Right cardiac atrium (tissue), 5 donors: ENCODE measurements around the gene HACE1. TPM values are rescaled to one million over a fixed set of nuclear protein-coding genes. Genes with fewer than 3 reads are reported as not detected.
"Not testable (repeated sequence)": the region's sequence is repeated elsewhere in the genome, so short reads cannot be mapped to it uniquely, and the experiment has no call there.

Source experiments
- ATAC-seq, 2 donors: fragments of 200-7000 bp; cut with Tn5 transposase; one replicate each; pipeline versions ENCODE4 v1.8.0 to v1.9.1; 2020; ENCODE audit warnings: moderate library complexity in 2 of 2, mild to moderate bottlenecking in 1 of 2
- DNase-seq, 3 donors: peaks; one replicate each; pipeline ENCODE4 v3.0.0-alpha.2; 2020
- H3K27ac ChIP-seq: one replicate; pipeline ENCODE4 v1.5.1; 2013; ENCODE audit warnings: mild to moderate bottlenecking, low read length, control low read depth, moderate library complexity
- H3K27me3 ChIP-seq: one replicate; pipeline ENCODE4 v1.6.1; 2013; ENCODE audit not compliant: control insufficient read depth, insufficient read depth
- H3K4me1 ChIP-seq: one replicate; pipeline ENCODE4 v1.6.1; 2013; ENCODE audit warnings: low read length; ENCODE audit not compliant: control insufficient read depth, insufficient read depth
- H3K4me3 ChIP-seq: one replicate; pipeline ENCODE4 v1.5.1; 2013; ENCODE audit warnings: low read length, control low read depth
- H3K9me3 ChIP-seq: one replicate; pipeline ENCODE4 v1.6.1; 2013; ENCODE audit warnings: low read length; ENCODE audit not compliant: control insufficient read depth
- WGBS: extraction: QIAGEN DNeasy Blood & Tissue Kit; methylation state at CpG from one replicate; pipeline ENCODE4 v1.1.7; 2013; 5-methylcytosine and 5-hydroxymethylcytosine counted together
- intact Hi-C, 4 donors: fragments of 100-400 bp; cut with DNase I; formaldehyde crosslinking; loops; one replicate each; pipeline versions ENCODE4 v1.11.0 to v1.14.0; 2022 to 2023
- polyA plus RNA-seq: library from polyadenylated mRNA; stranded (reverse); fragments of 200-250 nt; gene quantifications from one replicate; pipeline ENCODE4 v1.2.3, GENCODE V29; 2013
- total RNA-seq, 4 donors: library from RNA; stranded (reverse); fragmentation: NEBNext Ultra II Directional; extraction: Animal tissue kit (Norgen Biotek cat#: 25700); gene quantifications; one replicate each; pipeline ENCODE4 v1.2.1, GENCODE V29; 2021
- donor health status: healthy with polysubstance abuse.
- donor health status: DM: no; HTN: yes; CAD: no.
- donor health status: DM: no; HTN: no; CAD: no.
- donor health status: DM: no; HTN: yes; CAD: no; lungs with severe emphysema.
- donor health status: DM: yes; HTN: yes; CAD: no.

HACE1 gene
- total and polyA plus RNA-seq, 5 donors: 3.9 to 9.7 (median 8.5) TPM

DNA sequence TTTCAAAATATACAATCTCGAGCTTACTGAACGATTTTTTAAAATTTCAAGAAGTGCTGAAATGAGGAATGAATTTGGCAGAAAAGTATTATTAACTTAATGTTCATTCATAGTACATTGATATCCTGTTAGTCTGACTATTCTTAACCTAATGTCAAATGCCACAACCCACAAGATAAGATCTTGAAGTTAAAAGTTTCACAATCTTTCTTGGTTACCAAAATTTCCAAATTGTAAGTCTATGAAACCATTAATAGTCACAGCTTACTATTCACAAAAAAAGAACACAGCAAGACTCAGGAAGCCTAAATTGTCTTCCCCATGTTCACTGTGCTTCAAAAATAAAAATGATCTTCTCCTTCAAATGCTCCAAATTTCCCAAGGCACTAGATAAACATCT, 71.3 kb downstream of the HACE1 start:
- intact Hi-C loops: no loop called here
- 87% methylated on average over 2 of the region's 2 CpGs for WGBS
- ATAC-seq: no peak

DNA sequence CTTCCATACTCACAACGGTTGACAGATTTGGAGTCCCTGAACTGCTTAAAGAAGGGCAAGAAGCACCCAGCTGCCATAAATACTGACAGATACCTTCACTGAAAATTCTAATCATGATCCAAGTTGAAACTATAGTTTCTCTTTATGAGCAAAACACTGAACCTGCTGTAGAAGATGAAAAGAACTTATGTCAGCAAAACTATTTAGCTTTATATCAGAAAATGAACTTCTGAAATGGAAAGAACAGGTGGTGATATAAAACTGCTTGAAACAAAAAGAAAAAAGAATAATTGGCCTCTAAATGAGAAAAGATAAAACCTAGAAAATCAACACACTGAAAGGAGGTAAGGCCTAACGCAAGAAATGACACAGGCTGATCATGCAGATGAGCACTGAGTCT, 72.4 kb downstream of the HACE1 start:
- DNase-seq: no peak
- intact Hi-C loops: no loop called here
- WGBS: 93% methylated on average over 2 of the region's 2 CpGs
- H3K27me3 ChIP-seq: no peaks in the 10 kb centered on the region
- H3K9me3 ChIP-seq: no peaks in the 10 kb centered on the region
- H3K4me3 ChIP-seq: no peak overlapping the region
- no peak for ATAC-seq
- no peak overlapping the region for H3K27ac ChIP-seq
- peaks cover 1% of the 10 kb centered on the region for H3K4me1 ChIP-seq

More for the DNA sequence above, 71.3 kb downstream of the HACE1 start:
- H3K27me3 ChIP-seq: no peaks in the 10 kb centered on the region
- no peaks in the 10 kb centered on the region for H3K9me3 ChIP-seq
- H3K4me1 ChIP-seq: peaks cover 1% of the 10 kb centered on the region
- H3K27ac ChIP-seq: no peak overlapping the region
- no peak overlapping the region for H3K4me3 ChIP-seq
- no peak for DNase-seq

DNA sequence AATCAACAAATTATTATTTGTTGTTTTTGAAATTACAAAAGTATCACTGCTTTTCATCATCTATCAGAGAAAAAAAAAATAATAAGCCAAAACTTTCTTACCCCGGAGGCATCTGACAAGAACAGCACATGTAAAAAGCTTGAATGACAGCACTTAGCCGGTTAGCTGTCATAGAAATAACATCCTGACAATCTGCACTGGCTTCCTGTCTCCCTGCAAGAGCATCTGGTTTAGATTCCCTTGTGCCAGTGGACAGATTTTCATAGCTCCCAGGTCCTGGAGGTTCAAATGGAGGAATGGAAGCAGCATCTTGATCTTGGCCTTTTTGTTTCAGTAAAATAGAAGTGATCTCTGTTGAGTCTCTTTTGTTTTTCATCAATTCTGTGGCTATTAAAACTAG, 74.8 kb downstream of the HACE1 start:
- no peaks in the 10 kb centered on the region for H3K4me1 ChIP-seq
- H3K27ac ChIP-seq: no peak overlapping the region
- H3K4me3 ChIP-seq: no peak overlapping the region
- DNase-seq (no peak), ATAC-seq (no peak)
- no peaks in the 10 kb centered on the region for H3K27me3 ChIP-seq
- no peaks in the 10 kb centered on the region for H3K9me3 ChIP-seq
- 40% methylated on average over 2 of the region's 2 CpGs for WGBS
- intact Hi-C loops: no loop called here

DNA sequence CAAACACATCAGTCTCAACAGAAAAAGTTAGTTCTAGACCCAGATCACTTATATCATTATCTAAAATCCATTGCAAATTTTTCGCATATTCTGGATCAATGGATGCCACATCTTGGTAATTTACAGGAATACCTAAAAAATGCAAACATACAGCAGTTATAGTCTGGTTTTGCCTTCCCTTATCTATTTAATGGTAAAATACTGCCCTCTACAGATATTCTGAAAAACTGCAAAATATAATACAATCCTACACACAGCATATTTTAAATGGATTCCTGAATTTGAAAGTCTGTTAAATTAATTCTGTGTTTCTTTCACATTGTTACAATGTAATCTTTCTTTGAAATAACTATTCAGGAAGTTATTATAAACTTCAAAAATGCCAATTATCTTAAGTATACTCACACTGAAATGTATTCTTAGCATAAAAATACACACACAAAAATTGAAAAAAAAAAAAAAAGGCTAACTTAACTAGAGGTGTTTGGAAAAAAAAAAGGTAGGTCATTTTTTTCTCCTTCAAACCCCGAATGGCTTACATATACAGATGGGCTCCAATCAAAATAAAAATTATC, 88.4 kb downstream of the HACE1 start:
- H3K27ac ChIP-seq: no peak overlapping the region
- 57% methylated on average over 2 of the region's 2 CpGs for WGBS
- H3K4me1 ChIP-seq: no peaks in the 10 kb centered on the region
- H3K9me3 ChIP-seq: no peaks in the 10 kb centered on the region
- intact Hi-C loops: loop anchor here in 1 of 4 donors (10.0 kb wide), 1 partner anchor 247 kb away; no protein-coding TSS in a partner anchor
- ATAC-seq (no peak), DNase-seq (no peak)
- H3K4me3 ChIP-seq: no peak overlapping the region
- no peaks in the 10 kb centered on the region for H3K27me3 ChIP-seq

DNA sequence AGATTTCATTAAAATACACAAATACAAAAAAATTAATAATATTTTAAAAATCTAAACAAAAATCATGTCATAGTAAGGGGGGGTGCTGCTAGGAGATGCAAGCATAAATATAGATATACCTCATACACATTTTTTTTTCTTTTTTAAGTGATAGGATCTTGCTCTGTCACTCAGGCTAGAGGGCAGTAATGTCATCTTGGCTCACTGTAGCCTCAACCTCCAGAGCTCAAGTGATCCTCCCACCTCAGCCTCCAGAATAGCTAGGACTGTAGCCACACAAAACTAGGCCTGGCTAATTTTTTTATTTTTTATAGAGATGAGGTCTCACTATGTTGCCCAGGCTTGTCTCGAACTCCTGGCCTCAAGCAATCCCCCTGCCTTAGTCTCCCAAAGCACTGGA, 90.8 kb downstream of the HACE1 start:
- WGBS: 100% methylated on average over 1 of the region's 1 CpG
- no peaks in the 10 kb centered on the region for H3K9me3 ChIP-seq
- ATAC-seq (no peak), DNase-seq (no peak)
- no peak overlapping the region for H3K4me3 ChIP-seq
- intact Hi-C loops: no loop called here
- no peaks in the 10 kb centered on the region for H3K27me3 ChIP-seq
- no peak overlapping the region for H3K27ac ChIP-seq
- no peaks in the 10 kb centered on the region for H3K4me1 ChIP-seq

DNA sequence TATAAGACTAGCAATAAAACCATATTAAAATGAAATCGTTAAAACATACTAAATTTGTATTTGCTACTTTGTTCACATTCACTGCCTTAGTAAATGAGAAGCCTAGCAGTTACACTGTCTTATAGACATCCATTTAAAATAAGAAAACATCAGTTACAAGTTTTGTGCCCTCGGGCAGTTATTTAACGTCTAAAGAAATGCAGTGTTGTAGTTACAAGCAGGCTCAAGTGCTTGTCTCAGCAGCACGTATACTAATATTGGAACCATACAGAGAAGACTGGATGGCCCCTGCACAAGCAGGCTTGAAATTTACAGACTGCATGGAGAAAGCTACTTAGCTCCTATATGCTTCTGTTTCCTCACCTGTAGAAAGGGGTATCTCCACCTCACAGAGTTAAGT, 93.1 kb downstream of the HACE1 start:
- intact Hi-C loops: no loop called here
- H3K27me3 ChIP-seq: no peaks in the 10 kb centered on the region

DNA sequence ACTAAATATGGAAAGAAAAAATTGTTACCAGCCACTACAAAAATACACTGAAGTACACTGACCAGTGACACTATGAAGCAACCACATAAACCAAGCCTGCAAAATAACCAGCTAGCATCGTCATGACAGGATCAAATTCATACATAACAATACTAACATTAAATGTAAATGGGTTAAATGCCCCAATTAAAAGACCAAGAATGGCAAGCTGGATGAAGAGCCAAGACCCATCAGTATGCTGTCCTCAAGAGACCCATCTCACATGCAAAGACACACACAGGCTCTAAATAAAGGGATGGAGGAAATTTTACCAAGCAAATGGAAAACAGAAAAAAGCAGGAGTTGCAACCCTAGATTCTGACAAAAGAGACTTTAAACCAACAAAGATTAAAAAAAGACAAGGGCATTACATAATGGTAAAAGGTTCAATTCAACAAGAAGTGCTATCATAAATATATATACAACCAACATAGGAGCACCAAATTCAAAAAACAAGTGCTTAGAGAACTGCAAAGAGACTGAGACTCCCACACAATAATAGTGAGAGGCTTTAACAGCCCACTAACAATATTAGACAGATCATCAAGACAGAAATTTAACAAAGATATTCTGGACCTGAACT, 104.8 kb downstream of the HACE1 start:
- ATAC-seq (no peak), DNase-seq (no peak)
- no peaks in the 10 kb centered on the region for H3K27me3 ChIP-seq
- no peaks in the 10 kb centered on the region for H3K4me1 ChIP-seq
- intact Hi-C loops: no loop called here
- no peak overlapping the region for H3K4me3 ChIP-seq
- peaks cover 2% of the 10 kb centered on the region for H3K9me3 ChIP-seq
- no peak overlapping the region for H3K27ac ChIP-seq
- WGBS: 98% methylated on average over 1 of the region's 1 CpG

More for the DNA sequence above, 93.1 kb downstream of the HACE1 start:
- Histone ChIP-seq H3K9me3 (no peaks in the 10 kb centered on the region), H3K27ac (no peak overlapping the region), H3K4me1 (no peaks in the 10 kb centered on the region), H3K4me3 (no peak overlapping the region)
- 95% methylated on average over 4 of the region's 4 CpGs for WGBS
- ATAC-seq: no peak
- DNase-seq: no peak

DNA sequence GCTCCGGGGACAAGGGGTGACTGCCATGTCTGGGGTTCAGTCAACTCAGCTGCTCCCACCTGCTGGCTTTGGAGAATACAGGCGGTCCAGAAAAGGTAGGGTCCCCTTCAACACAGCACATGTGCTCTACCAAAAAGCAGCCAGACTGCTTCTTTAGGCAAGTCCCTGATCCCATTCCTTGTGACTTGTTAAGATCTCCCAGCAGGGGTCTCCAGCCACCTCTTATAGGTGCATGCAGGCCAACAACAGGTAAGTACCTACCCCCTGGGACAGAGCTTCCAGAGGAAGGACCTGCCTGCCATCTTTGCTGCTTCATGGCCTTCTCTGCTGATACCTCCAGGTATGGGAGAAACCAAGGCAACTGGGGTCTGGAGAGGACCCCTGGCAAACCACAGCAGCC, 106.5 kb downstream of the HACE1 start:
- DNase-seq: no peak
- Histone ChIP-seq H3K4me3 (no peak overlapping the region), H3K27ac (no peak overlapping the region), H3K4me1 (no peaks in the 10 kb centered on the region), H3K27me3 (no peaks in the 10 kb centered on the region), H3K9me3 (peaks cover 2% of the 10 kb centered on the region)
- ATAC-seq: no peak
- WGBS: 99% methylated on average over 2 of the region's 2 CpGs
- intact Hi-C loops: no loop called here

DNA sequence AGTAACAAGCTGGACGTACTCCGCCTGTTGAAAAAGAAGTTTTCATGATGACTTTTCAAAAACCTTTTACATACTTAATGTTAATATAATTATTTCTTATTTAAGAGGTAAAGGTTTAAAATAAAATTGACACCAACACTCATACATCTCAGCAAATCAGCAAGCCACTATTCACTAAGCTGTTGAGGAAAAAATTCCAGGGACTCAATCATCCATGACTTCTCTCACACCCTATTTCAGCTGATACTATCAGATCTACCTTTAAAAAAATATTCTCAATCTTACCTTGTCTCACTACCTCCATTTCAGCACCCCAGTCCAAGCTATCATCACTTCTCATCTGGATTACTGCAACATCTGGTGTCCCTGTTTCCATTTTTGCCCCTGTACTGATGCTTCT, 109.3 kb downstream of the HACE1 start:
- Histone ChIP-seq H3K27me3 (no peaks in the 10 kb centered on the region), H3K4me1 (no peaks in the 10 kb centered on the region), H3K4me3 (no peak overlapping the region), H3K27ac (no peak overlapping the region), H3K9me3 (no peaks in the 10 kb centered on the region)
- ATAC-seq: no peak
- no peak for DNase-seq
- WGBS: 96% methylated on average over 2 of the region's 2 CpGs
- intact Hi-C loops: no loop called here

DNA sequence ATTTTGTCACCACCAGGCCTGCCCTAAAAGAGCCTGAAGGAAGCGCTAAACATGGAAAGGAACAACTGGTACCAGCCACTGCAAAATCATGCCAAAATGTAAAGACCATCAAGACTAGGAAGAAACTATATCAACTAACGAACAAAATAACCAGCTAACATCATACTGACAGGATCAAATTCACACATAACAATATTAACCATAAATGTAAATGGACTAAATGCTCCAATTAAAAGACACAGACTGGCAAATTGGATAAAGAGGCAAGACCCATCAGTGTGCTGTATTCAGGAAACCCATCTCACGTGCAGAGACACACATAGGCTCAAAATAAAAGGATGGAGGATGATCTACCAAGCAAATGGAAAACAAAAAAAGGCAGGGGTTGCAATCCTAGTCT, 120.6 kb downstream of the HACE1 start:
- WGBS: 98% methylated on average over 3 of the region's 3 CpGs
- H3K9me3 ChIP-seq, H3K4me1 ChIP-seq, H3K27me3 ChIP-seq, ATAC-seq, intact Hi-C loops, DNase-seq, H3K4me3 ChIP-seq, H3K27ac ChIP-seq: not testable (repeated sequence)

DNA sequence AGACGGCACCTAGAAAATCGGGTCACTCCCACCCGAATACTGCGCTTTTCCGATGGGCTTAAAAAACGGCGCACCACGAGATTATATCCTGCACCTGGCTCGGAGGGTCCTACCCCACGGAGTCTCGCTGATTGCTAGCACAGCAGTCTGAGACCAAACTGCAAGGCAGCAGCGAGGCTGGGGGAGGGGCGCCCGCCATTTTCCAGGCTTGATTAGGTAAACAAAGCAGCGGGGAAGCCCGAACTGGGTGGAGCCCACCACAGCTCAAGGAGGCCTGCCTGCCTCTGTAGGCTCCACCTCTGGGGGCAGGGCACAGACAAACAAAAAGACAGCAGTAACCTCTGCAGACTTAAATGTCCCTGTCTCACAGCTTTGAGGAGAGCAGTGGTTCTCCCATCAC, 122.2 kb downstream of the HACE1 start:
- intact Hi-C loops, ATAC-seq: not testable (repeated sequence)

DNA sequence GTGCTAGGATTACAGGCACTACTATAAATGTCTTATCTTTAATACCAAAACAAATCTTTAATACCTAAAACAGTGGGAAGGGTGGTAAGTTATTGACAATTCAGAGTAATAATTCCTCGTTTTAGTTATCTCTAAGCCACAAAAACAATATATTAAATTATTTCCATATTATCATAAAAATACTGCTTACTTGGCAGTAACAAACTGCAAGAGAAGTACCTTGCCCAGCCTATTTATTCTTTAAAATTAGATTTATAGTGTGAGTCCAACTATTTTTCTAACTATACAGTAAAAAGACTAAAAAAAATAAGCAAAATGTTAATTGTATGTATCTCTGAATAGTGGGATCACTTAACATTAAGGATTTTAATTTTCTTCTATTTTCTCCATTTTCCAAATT, 123.2 kb downstream of the HACE1 start:
- no peak overlapping the region for H3K4me3 ChIP-seq
- ATAC-seq (no peak), DNase-seq (no peak)
- intact Hi-C loops: no loop called here
- no peaks in the 10 kb centered on the region for H3K4me1 ChIP-seq
- H3K9me3 ChIP-seq: no peaks in the 10 kb centered on the region
- H3K27me3 ChIP-seq: no peaks in the 10 kb centered on the region
- 79% methylated on average over 1 of the region's 1 CpG for WGBS
- H3K27ac ChIP-seq: no peak overlapping the region

More for the DNA sequence above, 122.2 kb downstream of the HACE1 start:
- H3K9me3 ChIP-seq, H3K4me1 ChIP-seq, H3K27me3 ChIP-seq, H3K4me3 ChIP-seq, H3K27ac ChIP-seq: not testable (repeated sequence)
- WGBS: 85% methylated on average over 16 of the region's 16 CpGs
- peak in 1 of 3 donors; percentile 57 for DNase-seq
